Thyroid gland (tissue), 4 donors: ENCODE data around the gene OLFML2B. TPM values are rescaled to one million over a fixed set of nuclear protein-coding genes. Genes with fewer than 3 reads are reported as not detected.

Experiments
- DNase-seq, 2 donors: peaks; one replicate each; pipeline ENCODE4 v3.0.0-alpha.2; 2019
- H3K27ac ChIP-seq, 3 donors: fragments of 200-600 bp; sonication (generic); 1 replicate in 2 of 3; 2 replicates in 1 of 3; pipeline ENCODE4 v1.5.1; 2016 to 2019; ENCODE audit warnings: mild to moderate bottlenecking in 1 of 3, moderate library complexity in 1 of 3
- H3K27me3 ChIP-seq: fragments of 200-600 bp; sonication (generic); one replicate; pipeline ENCODE4 v1.5.1; 2019
- H3K36me3 ChIP-seq, 2 donors: fragments of 200-600 bp; sonication (generic); one replicate each; pipeline ENCODE4 v1.5.1; 2016 to 2019
- H3K4me1 ChIP-seq, 2 donors: fragments of 200-600 bp; sonication (generic); one replicate each; pipeline ENCODE4 v1.5.1; 2017 to 2019
- H3K4me3 ChIP-seq, 3 donors: fragments of 200-600 bp; sonication (generic); replicated peaks in 1 of 3; 1 replicate in 2 of 3; 2 replicates in 1 of 3; pipeline ENCODE4 v1.5.1; 2016; ENCODE audit warnings: mild to moderate bottlenecking in 1 of 3
- H3K9me3 ChIP-seq: fragments of 200-600 bp; sonication (generic); one replicate; pipeline ENCODE4 v1.5.1; 2017
- CTCF ChIP-seq, 6 experiments: fragments of 200-600 bp in 3 of 6; fragments of 450-650 bp in 3 of 6; sonication (generic) in 3 of 6; IDR thresholded peaks; one replicate each; pipeline ENCODE4 v1.5.1; 2016 to 2019; ENCODE audit warnings: antibody characterized with exemption in 6 of 6, mild to moderate bottlenecking in 2 of 6, inconsistent platforms in 1 of 6, moderate library complexity in 1 of 6
- POLR2A ChIP-seq, 2 donors: fragments of 450-650 bp; IDR thresholded peaks; one replicate each; pipeline ENCODE4 v1.6.1; 2017; ENCODE audit warnings: antibody characterized with exemption in 2 of 2, mild to moderate bottlenecking in 2 of 2, moderate library complexity in 1 of 2
- WGBS, 2 donors: methylation state at CpG; one replicate each; pipeline ENCODE4 v1.1.5; 2017; 5-methylcytosine and 5-hydroxymethylcytosine counted together
- intact Hi-C: fragments of 100-400 bp; cut with DNase I; formaldehyde crosslinking; loops from one replicate; pipeline ENCODE4 v1.15.1; 2023
- total RNA-seq, 4 donors: library from RNA; depleted of rRNA; stranded (reverse); fragments of >200 nt; gene quantifications; one replicate each; pipeline ENCODE4 v1.2.3, GENCODE V29; 2016

Gene OLFML2B
- total RNA-seq, 4 donors from 2014 or later = 8.0 to 18.4 (median 12.9) TPM

DNA sequence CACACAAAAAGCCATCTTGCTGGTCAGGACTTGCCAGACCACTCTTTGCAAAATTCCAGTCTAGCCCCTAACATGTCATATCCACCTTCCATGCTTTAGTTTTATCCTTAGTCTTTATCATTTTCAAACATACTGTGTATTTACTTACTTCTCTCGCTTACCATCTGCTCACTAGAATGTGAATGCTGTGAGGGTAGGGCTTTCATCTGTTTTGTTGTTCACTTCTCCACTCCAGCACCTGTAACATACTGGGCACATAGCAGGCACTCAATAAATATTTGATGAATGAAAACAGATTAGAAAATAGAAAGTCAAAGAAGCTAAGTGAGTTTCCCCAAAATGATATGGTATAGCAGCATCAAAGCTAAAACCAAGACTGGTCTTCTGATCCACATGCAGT, 79.9 kb downstream of the OLFML2B start:
- no peak for DNase-seq
- no peaks in the 10 kb centered on the region for H3K4me1 ChIP-seq
- no peak overlapping the region for H3K27ac ChIP-seq
- 95 to 98% methylated on average over 1 of the region's 1 CpG for WGBS, 2 donors
- no peaks in the 10 kb centered on the region for H3K36me3 ChIP-seq
- no peaks in the 10 kb centered on the region for H3K9me3 ChIP-seq
- intact Hi-C loops = no loop called here
- no peak overlapping the region for H3K4me3 ChIP-seq
- H3K27me3 ChIP-seq = no peaks in the 10 kb centered on the region
- TF ChIP-seq CTCF (IDR thresholded peaks at IDR 0.05) (no peak), POLR2A (IDR thresholded peaks at IDR 0.05) (no peak)

GRCh38 chr1:161941726-161942436, 81.8 kb downstream of the OLFML2B start:
- Histone ChIP-seq H3K9me3 (no peaks in the 10 kb centered on the region), H3K36me3 (peaks cover 0 to under 1% of the 10 kb centered on the region in 2 donors), H3K27ac (no peak overlapping the region), H3K4me3 (no peak overlapping the region), H3K4me1 (no peaks in the 10 kb centered on the region), H3K27me3 (no peaks in the 10 kb centered on the region)
- intact Hi-C loops = no loop called here
- TF ChIP-seq POLR2A (IDR thresholded peaks at IDR 0.05) (no peak), CTCF (IDR thresholded peaks at IDR 0.05) (no peak)
- DNase-seq = no peak
- WGBS, 2 donors = 70 to 74% methylated on average over 8 of the region's 8 CpGs

GRCh38 chr1:161940866-161941591, 82.6 kb downstream of the OLFML2B start:
- no peaks in the 10 kb centered on the region for H3K27me3 ChIP-seq
- no peak overlapping the region for H3K4me3 ChIP-seq
- no peaks in the 10 kb centered on the region for H3K9me3 ChIP-seq
- TF ChIP-seq CTCF (IDR thresholded peaks at IDR 0.05) (no peak), POLR2A (IDR thresholded peaks at IDR 0.05) (no peak)
- peaks cover 0 to 3% of the 10 kb centered on the region in 2 donors for H3K36me3 ChIP-seq
- DNase-seq = no peak
- H3K4me1 ChIP-seq = no peaks in the 10 kb centered on the region
- intact Hi-C loops = no loop called here
- 61 to 82% methylated on average over 3 of the region's 3 CpGs for WGBS, 2 donors
- no peak overlapping the region for H3K27ac ChIP-seq

- intact Hi-C loops = no loop called here
- 92% methylated on average over 2 of the region's 2 CpGs for WGBS, 2 donors
- Histone ChIP-seq H3K9me3 (no peaks in the 10 kb centered on the region), H3K4me3 (no peak overlapping the region), H3K36me3 (peaks cover 0 to 3% of the 10 kb centered on the region in 2 donors), H3K27me3 (no peaks in the 10 kb centered on the region), H3K4me1 (no peaks in the 10 kb centered on the region), H3K27ac (no peak overlapping the region)
- DNase-seq = no peak
- TF ChIP-seq POLR2A (IDR thresholded peaks at IDR 0.05) (no peak), CTCF (IDR thresholded peaks at IDR 0.05) (no peak)
Observed at GRCh38 chr1:161936786-161937185, 86.9 kb downstream of the OLFML2B start.

GRCh38 chr1:161935264-161935663, 88.4 kb downstream of the OLFML2B start:
- H3K9me3 ChIP-seq = no peaks in the 10 kb centered on the region
- DNase-seq = no peak
- peaks cover 0 to 3% of the 10 kb centered on the region in 2 donors for H3K36me3 ChIP-seq
- no peak overlapping the region for H3K4me3 ChIP-seq
- WGBS, 2 donors = 98% methylated on average over 1 of the region's 1 CpG
- no peak for TF ChIP-seq POLR2A (IDR thresholded peaks at IDR 0.05)
- TF ChIP-seq CTCF (IDR thresholded peaks at IDR 0.05) = no peak
- intact Hi-C loops = no loop called here
- no peaks in the 10 kb centered on the region for H3K4me1 ChIP-seq
- no peak overlapping the region for H3K27ac ChIP-seq
- H3K27me3 ChIP-seq = no peaks in the 10 kb centered on the region
